ENCODE results near the gene COL16A1.

DNA sequence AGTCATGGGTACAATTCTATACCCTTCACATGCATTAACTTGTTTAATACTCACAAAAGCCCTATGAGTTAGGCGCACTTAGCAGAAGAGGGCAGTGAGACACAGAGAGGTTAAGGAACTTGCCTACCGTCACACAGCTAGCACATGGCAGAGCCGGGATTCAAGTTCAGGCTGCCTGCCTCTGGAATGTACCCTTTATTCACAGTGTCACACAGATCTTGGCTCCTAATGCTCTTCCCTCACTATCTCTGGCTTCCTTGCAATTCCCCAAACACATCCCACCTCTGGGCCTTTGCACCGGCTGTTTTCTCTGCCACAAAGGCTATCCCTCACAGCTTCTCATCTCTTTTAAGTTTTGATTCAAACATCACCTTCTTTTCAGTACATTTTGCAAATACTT lies 25.1 kb downstream of the COL16A1 start:
- TF ChIP-seq GATA2 (CRISPR knock-in tag; IDR thresholded peaks at IDR 0.05): no peak
- TF ChIP-seq, protein P1, sequence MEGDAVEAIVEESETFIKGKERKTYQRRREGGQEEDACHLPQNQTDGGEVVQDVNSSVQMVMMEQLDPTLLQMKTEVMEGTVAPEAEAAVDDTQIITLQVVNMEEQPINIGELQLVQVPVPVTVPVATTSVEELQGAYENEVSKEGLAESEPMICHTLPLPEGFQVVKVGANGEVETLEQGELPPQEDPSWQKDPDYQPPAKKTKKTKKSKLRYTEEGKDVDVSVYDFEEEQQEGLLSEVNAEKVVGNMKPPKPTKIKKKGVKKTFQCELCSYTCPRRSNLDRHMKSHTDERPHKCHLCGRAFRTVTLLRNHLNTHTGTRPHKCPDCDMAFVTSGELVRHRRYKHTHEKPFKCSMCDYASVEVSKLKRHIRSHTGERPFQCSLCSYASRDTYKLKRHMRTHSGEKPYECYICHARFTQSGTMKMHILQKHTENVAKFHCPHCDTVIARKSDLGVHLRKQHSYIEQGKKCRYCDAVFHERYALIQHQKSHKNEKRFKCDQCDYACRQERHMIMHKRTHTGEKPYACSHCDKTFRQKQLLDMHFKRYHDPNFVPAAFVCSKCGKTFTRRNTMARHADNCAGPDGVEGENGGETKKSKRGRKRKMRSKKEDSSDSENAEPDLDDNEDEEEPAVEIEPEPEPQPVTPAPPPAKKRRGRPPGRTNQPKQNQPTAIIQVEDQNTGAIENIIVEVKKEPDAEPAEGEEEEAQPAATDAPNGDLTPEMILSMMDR (IDR thresholded peaks at IDR 0.05): no peak
- TF ChIP-seq RFX5 (IDR thresholded peaks at IDR 0.05; ENCODE audit: low read length): no peak
- TF ChIP-seq RAD21 (IDR thresholded peaks at IDR 0.05; ENCODE audit: low read length): no peak
- TF ChIP-seq, protein P2, sequence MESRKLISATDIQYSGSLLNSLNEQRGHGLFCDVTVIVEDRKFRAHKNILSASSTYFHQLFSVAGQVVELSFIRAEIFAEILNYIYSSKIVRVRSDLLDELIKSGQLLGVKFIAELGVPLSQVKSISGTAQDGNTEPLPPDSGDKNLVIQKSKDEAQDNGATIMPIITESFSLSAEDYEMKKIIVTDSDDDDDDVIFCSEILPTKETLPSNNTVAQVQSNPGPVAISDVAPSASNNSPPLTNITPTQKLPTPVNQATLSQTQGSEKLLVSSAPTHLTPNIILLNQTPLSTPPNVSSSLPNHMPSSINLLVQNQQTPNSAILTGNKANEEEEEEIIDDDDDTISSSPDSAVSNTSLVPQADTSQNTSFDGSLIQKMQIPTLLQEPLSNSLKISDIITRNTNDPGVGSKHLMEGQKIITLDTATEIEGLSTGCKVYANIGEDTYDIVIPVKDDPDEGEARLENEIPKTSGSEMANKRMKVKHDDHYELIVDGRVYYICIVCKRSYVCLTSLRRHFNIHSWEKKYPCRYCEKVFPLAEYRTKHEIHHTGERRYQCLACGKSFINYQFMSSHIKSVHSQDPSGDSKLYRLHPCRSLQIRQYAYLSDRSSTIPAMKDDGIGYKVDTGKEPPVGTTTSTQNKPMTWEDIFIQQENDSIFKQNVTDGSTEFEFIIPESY (IDR thresholded peaks at IDR 0.05; ENCODE audit: borderline replicate concordance, low read depth): no peak
- no peak for TF ChIP-seq YY1 (IDR thresholded peaks at IDR 0.05; ENCODE audit: low read depth)
- no peak for TF ChIP-seq POLR2AphosphoS5 (IDR thresholded peaks at IDR 0.05; ENCODE audit: low read depth, low read length)
- TF ChIP-seq JUND (IDR thresholded peaks at IDR 0.05): no peak
- TF ChIP-seq, protein P3, sequence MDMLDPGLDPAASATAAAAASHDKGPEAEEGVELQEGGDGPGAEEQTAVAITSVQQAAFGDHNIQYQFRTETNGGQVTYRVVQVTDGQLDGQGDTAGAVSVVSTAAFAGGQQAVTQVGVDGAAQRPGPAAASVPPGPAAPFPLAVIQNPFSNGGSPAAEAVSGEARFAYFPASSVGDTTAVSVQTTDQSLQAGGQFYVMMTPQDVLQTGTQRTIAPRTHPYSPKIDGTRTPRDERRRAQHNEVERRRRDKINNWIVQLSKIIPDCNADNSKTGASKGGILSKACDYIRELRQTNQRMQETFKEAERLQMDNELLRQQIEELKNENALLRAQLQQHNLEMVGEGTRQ (IDR thresholded peaks at IDR 0.05; ENCODE audit: borderline replicate concordance, low read depth, low read length): no peak
- TF ChIP-seq EP300 (IDR thresholded peaks at IDR 0.05; ENCODE audit: borderline replicate concordance in 1 of 2, low read depth in 1 of 2, low read length in 1 of 2): no peak
- TF ChIP-seq, protein P4, sequence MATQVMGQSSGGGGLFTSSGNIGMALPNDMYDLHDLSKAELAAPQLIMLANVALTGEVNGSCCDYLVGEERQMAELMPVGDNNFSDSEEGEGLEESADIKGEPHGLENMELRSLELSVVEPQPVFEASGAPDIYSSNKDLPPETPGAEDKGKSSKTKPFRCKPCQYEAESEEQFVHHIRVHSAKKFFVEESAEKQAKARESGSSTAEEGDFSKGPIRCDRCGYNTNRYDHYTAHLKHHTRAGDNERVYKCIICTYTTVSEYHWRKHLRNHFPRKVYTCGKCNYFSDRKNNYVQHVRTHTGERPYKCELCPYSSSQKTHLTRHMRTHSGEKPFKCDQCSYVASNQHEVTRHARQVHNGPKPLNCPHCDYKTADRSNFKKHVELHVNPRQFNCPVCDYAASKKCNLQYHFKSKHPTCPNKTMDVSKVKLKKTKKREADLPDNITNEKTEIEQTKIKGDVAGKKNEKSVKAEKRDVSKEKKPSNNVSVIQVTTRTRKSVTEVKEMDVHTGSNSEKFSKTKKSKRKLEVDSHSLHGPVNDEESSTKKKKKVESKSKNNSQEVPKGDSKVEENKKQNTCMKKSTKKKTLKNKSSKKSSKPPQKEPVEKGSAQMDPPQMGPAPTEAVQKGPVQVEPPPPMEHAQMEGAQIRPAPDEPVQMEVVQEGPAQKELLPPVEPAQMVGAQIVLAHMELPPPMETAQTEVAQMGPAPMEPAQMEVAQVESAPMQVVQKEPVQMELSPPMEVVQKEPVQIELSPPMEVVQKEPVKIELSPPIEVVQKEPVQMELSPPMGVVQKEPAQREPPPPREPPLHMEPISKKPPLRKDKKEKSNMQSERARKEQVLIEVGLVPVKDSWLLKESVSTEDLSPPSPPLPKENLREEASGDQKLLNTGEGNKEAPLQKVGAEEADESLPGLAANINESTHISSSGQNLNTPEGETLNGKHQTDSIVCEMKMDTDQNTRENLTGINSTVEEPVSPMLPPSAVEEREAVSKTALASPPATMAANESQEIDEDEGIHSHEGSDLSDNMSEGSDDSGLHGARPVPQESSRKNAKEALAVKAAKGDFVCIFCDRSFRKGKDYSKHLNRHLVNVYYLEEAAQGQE (IDR thresholded peaks at IDR 0.05; ENCODE audit: low read depth, low read length): no peak
- TF ChIP-seq, protein P5, sequence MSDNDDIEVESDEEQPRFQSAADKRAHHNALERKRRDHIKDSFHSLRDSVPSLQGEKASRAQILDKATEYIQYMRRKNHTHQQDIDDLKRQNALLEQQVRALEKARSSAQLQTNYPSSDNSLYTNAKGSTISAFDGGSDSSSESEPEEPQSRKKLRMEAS (IDR thresholded peaks at IDR 0.05; ENCODE audit: low read depth): no peak
- no peak for TF ChIP-seq EZH2phosphoT487 (IDR thresholded peaks at IDR 0.05; ENCODE audit: borderline replicate concordance, low read depth)

Data from SK-N-SH (cell line).